Measurements from ENCODE around the gene PRKG2. TPM values are rescaled to one million over a fixed set of nuclear protein-coding genes. Genes with fewer than 3 reads are reported as not detected.

Gene PRKG2
- total and polyA plus RNA-seq, 2 of the 13 experiments (the other 11 are each of a cell fraction or from before 2014, with no cell fraction given), result 0.04 TPM

GRCh38 chr4:81179326-81179725 is 35.7 kb downstream of the PRKG2 start:
- in situ Hi-C loops (cut with HindIII; ENCODE audit: extremely low pct_ligation_motif_present, low pct_unique_long_range_greater_than_20kb) (no loop called here), intact Hi-C loops (cut with micrococcal nuclease; ENCODE audit: unreplicated experiment) (no loop called here)
- no peaks in the 10 kb centered on the region for H3K4me1 ChIP-seq (ENCODE audit: insufficient read depth, low read length)
- H4K20me1 ChIP-seq (ENCODE audit: insufficient read depth, low read length), result no peaks in the 10 kb centered on the region
- no peak overlapping the region for H3K9ac ChIP-seq (ENCODE audit: insufficient read depth, low read depth, low read length)
- no peaks in the 10 kb centered on the region for H3K9me3 ChIP-seq (ENCODE audit: low read length)
- TF ChIP-seq ZNF850 (CRISPR knock-in tag; conservative IDR thresholded peaks at IDR 0.05), result no peak
- TF ChIP-seq ISX (CRISPR knock-in tag; conservative IDR thresholded peaks at IDR 0.05), result no peak
- TF ChIP-seq ZNF780A (CRISPR knock-in tag; IDR thresholded peaks at IDR 0.05), result no peak
- no peak for TF ChIP-seq FOXO1 (CRISPR knock-in tag; IDR thresholded peaks at IDR 0.05)
- TF ChIP-seq TEAD3 (CRISPR knock-in tag; optimal IDR thresholded peaks at IDR 0.05; ENCODE audit: borderline replicate concordance), result no peak
- no peak for TF ChIP-seq GABPA (IDR thresholded peaks at IDR 0.05; ENCODE audit: low read depth, low read length)
- TF ChIP-seq GABPA (CRISPR knock-in tag; IDR thresholded peaks at IDR 0.05; ENCODE audit: low read depth), result no peak
- no peak for TF ChIP-seq ZFY (CRISPR knock-in tag; IDR thresholded peaks at IDR 0.05)
- TF ChIP-seq SMC3 (IDR thresholded peaks at IDR 0.05; ENCODE audit: low read length), result no peak
- TF ChIP-seq ZFP36L2 (CRISPR knock-in tag; IDR thresholded peaks at IDR 0.05), result no peak
- no peak for TF ChIP-seq ZNF772 (CRISPR knock-in tag; IDR thresholded peaks at IDR 0.05)
- no peak for TF ChIP-seq FOXK1 (CRISPR knock-in tag; IDR thresholded peaks at IDR 0.05; ENCODE audit: borderline replicate concordance, low read depth)
- TF ChIP-seq FLYWCH1 (CRISPR knock-in tag; IDR thresholded peaks at IDR 0.05), result no peak
- no peak for TF ChIP-seq HDAC1 (CRISPR knock-in tag; IDR thresholded peaks at IDR 0.05)
- no peak for TF ChIP-seq CEBPG (CRISPR knock-in tag; IDR thresholded peaks at IDR 0.05)
- POLR2A ChIA-PET, result no interaction called here
- H3K36me3 ChIP-seq (replicated peaks in 1 of 2; ENCODE audit: control insufficient read depth in 1 of 2, insufficient read depth in 2 of 2, low read length in 2 of 2), result no peaks in the 10 kb centered on the region
- ATAC-seq (no peak), DNase-seq (ENCODE audit: low spot score) (no peak), FAIRE-seq (no peak)
- WGBS (ENCODE audit: low lambda C conversion rate), result 17% methylated on average over 3 of the region's 3 CpGs
- CTCF ChIA-PET (ENCODE audit: low intra/inter-chr PET ratio, low total read pairs), result no interaction called here
- BruUV-seq (replicated peaks), result no TSS peak
- no peaks in the 10 kb centered on the region for H3K27me3 ChIP-seq (ENCODE audit: control insufficient read depth in 1 of 2, insufficient read depth in 2 of 2, low read length in 2 of 2)
- H3K79me2 ChIP-seq (ENCODE audit: insufficient read depth, low read length), result no peaks in the 10 kb centered on the region
- H3K27ac ChIP-seq (ENCODE audit: extremely low read length, insufficient read depth, low read length), result no peak overlapping the region
- no peak overlapping the region for H3K4me3 ChIP-seq (replicated peaks in 1 of 3; ENCODE audit: insufficient read depth in 1 of 3, low read depth in 2 of 3, low read length in 3 of 3)
- no peak overlapping the region for H3K4me2 ChIP-seq (ENCODE audit: low read depth, low read length)
- no peak overlapping the region for H2AFZ ChIP-seq (ENCODE audit: low read length)
